HepG2 (cell line): ENCODE data around the gene RAP1A. TPM values are rescaled to one million over a fixed set of nuclear protein-coding genes. Genes with fewer than 3 reads are reported as not detected.
A peak's percentile ranks its signal among the peaks of the same experiment; 100 is the strongest.

Experiments
- DNMT3B ChIP-seq: conservative IDR thresholded peaks from 2 replicates; pipeline ENCODE4 v1.6.1; 2016; ENCODE audit warnings: missing biosample characterization, control low read depth
- HNF4G ChIP-seq, 2 experiments: sonication (generic) in 1 of 2; formaldehyde crosslinking in 1 of 2; IDR thresholded peaks; 2 replicates each; pipeline versions ENCODE4 v1.4.0 to v1.6.1; 2011 to 2020; ENCODE audit warnings: borderline replicate concordance in 2 of 2, low read depth in 2 of 2, mild to moderate bottlenecking in 2 of 2, low read length in 1 of 2, missing genetic modification reagents in 1 of 2, moderate library complexity in 1 of 2
- NCOA2 ChIP-seq: sonication (generic); formaldehyde crosslinking; IDR thresholded peaks from 2 replicates; pipeline ENCODE4 v1.8.0; 2022; ENCODE audit warnings: inconsistent platforms
- NR2F2 ChIP-seq: IDR thresholded peaks from 2 replicates; pipeline ENCODE4 v1.6.1; 2012; ENCODE audit warnings: low read depth, inconsistent platforms, borderline replicate concordance
- SYNCRIP ChIP-seq: fragments of 200-400 bp; formaldehyde crosslinking; IDR thresholded peaks from 2 replicates; pipeline ENCODE4 v1.6.1; 2018; ENCODE audit warnings: mild to moderate bottlenecking, low read depth, low read length; ENCODE audit not compliant: insufficient read depth
- TBX3 ChIP-seq: fragments of 450-650 bp; IDR thresholded peaks from 2 replicates; pipeline ENCODE4 v1.6.1; 2017; ENCODE audit warnings: antibody characterized with exemption, mild to moderate bottlenecking, inconsistent platforms, borderline replicate concordance
- ZBTB21 ChIP-seq: sonication (generic); formaldehyde crosslinking; IDR thresholded peaks from 2 replicates; pipeline ENCODE4 v1.4.0; 2020; ENCODE audit warnings: missing genetic modification reagents
- ZNF761 ChIP-seq: sonication (generic); formaldehyde crosslinking; conservative IDR thresholded peaks from 2 replicates; pipeline ENCODE4 v1.4.0; 2020; ENCODE audit warnings: mild to moderate bottlenecking, missing genetic modification reagents
- polyA plus RNA-seq, 8 experiments: library from polyadenylated mRNA; depleted of rRNA in 3 of 8; stranded (reverse) in 7 of 8; unstranded in 1 of 8; fragments of >200 nt; fragmentation: Illumina TruSeq in 4 of 8; extraction: Trizol in 4 of 8; gene quantifications; 2 replicates each; pipeline versions ENCODE4 v1.2.1 to v1.2.3, GENCODE V29; 2011 to 2016; ENCODE audit warnings: low read depth in 4 of 8, missing spikeins in 1 of 8, mixed read lengths in 1 of 8; ENCODE audit not compliant: insufficient read depth in 1 of 8
- total RNA-seq, 5 experiments: library from RNA; depleted of rRNA; stranded (reverse); fragments of >200 nt; fragmentation: Illumina TruSeq; extraction: Trizol; gene quantifications; 2 replicates each; pipeline ENCODE4 v1.2.3, GENCODE V29; 2016; ENCODE audit warnings: low read depth in 1 of 5
- TF ChIP-seq, protein P1 (sequence below): sonication (generic); formaldehyde crosslinking; IDR thresholded peaks from 2 replicates; pipeline ENCODE4 v1.4.0; 2020; ENCODE audit warnings: mild to moderate bottlenecking, missing genetic modification reagents, borderline replicate concordance
- TF ChIP-seq, protein P2 (sequence below): IDR thresholded peaks from 2 replicates; pipeline ENCODE4 v1.4.0; 2020; ENCODE audit warnings: mild to moderate bottlenecking, missing genetic modification reagents
- TF ChIP-seq, protein P3 (sequence below): sonication (generic); formaldehyde crosslinking; IDR thresholded peaks from 2 replicates; pipeline ENCODE4 v1.5.0; 2020; ENCODE audit warnings: mild to moderate bottlenecking, missing genetic modification reagents
- TF ChIP-seq, protein P4 (sequence below): IDR thresholded peaks from 2 replicates; pipeline ENCODE4 v1.6.1; 2016; ENCODE audit warnings: missing biosample characterization, missing genetic modification reagents, low read depth
- TF ChIP-seq, protein P5 (sequence below): sonication (generic); IDR thresholded peaks from 2 replicates; pipeline ENCODE4 v1.6.1; 2016; ENCODE audit warnings: low read depth, borderline replicate concordance

The RAP1A gene
- total and polyA plus RNA-seq, 2 of the 13 experiments (the other 11 are each of a cell fraction or from before 2014, with no cell fraction given), result 19.0 to 20.7 TPM

DNA sequence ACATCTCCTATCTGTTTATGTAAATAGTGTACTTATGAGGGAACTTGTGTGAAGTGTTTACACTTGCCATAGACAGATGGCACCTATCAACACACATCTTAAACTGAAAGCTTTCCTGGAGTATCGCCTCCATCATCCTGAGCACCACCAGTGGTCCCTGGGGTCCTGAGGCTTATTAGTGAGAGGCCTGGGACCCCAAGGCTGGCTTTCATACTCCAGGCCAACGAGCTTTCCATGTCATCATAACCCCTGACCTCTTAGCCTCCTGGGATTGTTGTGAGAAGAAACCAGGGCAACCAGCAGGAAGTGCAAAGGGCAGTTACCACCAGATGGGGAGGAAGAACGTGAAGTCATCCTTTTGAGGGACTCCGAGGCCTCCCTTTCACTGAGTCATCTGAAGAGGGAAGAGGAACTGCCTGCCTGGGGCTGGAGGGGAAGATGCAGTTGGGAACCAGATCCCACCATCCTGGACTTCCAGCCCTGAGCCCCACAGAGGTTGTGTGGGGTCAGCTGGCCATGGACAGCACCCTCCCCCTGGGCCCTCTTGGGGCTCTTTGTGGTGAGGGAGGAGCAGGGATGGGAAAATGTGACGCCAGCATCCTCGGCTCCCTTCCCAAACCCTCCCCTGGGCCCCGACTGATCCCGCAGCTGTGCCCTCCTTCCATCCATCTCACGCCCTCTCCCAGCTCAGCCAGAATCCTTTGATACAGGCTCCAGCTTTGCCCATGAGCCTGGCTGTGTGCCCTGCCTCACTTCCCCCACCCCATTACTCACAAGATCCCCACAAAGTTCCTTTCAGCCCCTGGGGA lies 113.8 kb downstream of the RAP1A start (continued):
- no peak for TF ChIP-seq TBX3
- peak; percentile 70; the same call in 1 of the 2 replicates for TF ChIP-seq HNF4G (IDR thresholded peaks at IDR 0.05; ENCODE audit: borderline replicate concordance, low read depth, low read length)
- TF ChIP-seq HNF4G (CRISPR knock-in tag; IDR thresholded peaks at IDR 0.05; ENCODE audit: borderline replicate concordance, low read depth), result peak; percentile 43; the same call in 1 of the 2 replicates
- TF ChIP-seq, protein P1, sequence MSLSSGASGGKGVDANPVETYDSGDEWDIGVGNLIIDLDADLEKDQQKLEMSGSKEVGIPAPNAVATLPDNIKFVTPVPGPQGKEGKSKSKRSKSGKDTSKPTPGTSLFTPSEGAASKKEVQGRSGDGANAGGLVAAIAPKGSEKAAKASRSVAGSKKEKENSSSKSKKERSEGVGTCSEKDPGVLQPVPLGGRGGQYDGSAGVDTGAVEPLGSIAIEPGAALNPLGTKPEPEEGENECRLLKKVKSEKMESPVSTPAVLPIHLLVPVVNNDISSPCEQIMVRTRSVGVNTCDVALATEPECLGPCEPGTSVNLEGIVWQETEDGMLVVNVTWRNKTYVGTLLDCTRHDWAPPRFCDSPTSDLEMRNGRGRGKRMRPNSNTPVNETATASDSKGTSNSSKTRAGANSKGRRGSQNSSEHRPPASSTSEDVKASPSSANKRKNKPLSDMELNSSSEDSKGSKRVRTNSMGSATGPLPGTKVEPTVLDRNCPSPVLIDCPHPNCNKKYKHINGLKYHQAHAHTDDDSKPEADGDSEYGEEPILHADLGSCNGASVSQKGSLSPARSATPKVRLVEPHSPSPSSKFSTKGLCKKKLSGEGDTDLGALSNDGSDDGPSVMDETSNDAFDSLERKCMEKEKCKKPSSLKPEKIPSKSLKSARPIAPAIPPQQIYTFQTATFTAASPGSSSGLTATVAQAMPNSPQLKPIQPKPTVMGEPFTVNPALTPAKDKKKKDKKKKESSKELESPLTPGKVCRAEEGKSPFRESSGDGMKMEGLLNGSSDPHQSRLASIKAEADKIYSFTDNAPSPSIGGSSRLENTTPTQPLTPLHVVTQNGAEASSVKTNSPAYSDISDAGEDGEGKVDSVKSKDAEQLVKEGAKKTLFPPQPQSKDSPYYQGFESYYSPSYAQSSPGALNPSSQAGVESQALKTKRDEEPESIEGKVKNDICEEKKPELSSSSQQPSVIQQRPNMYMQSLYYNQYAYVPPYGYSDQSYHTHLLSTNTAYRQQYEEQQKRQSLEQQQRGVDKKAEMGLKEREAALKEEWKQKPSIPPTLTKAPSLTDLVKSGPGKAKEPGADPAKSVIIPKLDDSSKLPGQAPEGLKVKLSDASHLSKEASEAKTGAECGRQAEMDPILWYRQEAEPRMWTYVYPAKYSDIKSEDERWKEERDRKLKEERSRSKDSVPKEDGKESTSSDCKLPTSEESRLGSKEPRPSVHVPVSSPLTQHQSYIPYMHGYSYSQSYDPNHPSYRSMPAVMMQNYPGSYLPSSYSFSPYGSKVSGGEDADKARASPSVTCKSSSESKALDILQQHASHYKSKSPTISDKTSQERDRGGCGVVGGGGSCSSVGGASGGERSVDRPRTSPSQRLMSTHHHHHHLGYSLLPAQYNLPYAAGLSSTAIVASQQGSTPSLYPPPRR (CRISPR knock-in tag), result 0 out of 2 replicates have a peak, but pooled peaks have one; percentile 29
- TF ChIP-seq, protein P2, sequence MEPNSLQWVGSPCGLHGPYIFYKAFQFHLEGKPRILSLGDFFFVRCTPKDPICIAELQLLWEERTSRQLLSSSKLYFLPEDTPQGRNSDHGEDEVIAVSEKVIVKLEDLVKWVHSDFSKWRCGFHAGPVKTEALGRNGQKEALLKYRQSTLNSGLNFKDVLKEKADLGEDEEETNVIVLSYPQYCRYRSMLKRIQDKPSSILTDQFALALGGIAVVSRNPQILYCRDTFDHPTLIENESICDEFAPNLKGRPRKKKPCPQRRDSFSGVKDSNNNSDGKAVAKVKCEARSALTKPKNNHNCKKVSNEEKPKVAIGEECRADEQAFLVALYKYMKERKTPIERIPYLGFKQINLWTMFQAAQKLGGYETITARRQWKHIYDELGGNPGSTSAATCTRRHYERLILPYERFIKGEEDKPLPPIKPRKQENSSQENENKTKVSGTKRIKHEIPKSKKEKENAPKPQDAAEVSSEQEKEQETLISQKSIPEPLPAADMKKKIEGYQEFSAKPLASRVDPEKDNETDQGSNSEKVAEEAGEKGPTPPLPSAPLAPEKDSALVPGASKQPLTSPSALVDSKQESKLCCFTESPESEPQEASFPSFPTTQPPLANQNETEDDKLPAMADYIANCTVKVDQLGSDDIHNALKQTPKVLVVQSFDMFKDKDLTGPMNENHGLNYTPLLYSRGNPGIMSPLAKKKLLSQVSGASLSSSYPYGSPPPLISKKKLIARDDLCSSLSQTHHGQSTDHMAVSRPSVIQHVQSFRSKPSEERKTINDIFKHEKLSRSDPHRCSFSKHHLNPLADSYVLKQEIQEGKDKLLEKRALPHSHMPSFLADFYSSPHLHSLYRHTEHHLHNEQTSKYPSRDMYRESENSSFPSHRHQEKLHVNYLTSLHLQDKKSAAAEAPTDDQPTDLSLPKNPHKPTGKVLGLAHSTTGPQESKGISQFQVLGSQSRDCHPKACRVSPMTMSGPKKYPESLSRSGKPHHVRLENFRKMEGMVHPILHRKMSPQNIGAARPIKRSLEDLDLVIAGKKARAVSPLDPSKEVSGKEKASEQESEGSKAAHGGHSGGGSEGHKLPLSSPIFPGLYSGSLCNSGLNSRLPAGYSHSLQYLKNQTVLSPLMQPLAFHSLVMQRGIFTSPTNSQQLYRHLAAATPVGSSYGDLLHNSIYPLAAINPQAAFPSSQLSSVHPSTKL, result peak; percentile 74
- TF ChIP-seq ZNF761, result no peak
- TF ChIP-seq, protein P3, sequence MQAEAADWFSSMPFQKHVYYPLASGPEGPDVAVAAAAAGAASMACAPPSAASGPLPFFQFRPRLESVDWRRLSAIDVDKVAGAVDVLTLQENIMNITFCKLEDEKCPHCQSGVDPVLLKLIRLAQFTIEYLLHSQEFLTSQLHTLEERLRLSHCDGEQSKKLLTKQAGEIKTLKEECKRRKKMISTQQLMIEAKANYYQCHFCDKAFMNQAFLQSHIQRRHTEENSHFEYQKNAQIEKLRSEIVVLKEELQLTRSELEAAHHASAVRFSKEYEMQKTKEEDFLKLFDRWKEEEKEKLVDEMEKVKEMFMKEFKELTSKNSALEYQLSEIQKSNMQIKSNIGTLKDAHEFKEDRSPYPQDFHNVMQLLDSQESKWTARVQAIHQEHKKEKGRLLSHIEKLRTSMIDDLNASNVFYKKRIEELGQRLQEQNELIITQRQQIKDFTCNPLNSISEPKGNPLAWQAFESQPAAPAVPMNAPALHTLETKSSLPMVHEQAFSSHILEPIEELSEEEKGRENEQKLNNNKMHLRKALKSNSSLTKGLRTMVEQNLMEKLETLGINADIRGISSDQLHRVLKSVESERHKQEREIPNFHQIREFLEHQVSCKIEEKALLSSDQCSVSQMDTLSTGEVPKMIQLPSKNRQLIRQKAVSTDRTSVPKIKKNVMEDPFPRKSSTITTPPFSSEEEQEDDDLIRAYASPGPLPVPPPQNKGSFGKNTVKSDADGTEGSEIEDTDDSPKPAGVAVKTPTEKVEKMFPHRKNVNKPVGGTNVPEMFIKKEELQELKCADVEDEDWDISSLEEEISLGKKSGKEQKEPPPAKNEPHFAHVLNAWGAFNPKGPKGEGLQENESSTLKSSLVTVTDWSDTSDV (CRISPR knock-in tag), result no peak
- TF ChIP-seq, protein P4, sequence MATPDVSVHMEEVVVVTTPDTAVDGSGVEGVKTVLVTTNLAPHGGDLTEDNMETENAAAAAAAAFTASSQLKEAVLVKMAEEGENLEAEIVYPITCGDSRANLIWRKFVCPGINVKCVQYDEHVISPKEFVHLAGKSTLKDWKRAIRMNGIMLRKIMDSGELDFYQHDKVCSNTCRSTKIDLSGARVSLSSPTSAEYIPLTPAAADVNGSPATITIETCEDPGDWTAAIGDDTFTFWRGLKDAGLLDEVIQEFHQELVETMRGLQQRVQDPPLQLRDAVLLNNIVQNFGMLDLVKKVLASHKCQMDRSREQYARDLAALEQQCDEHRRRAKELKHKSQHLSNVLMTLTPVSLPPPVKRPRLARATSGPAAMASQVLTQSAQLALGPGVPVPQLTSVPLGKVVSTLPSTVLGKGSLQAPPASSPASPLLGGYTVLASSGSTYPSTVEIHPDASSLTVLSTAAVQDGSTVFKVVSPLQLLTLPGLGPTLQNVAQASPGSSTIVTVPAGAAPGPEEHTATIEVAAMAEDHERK, result no peak
- no peak for TF ChIP-seq DNMT3B (CRISPR knock-in tag)
- no peak for TF ChIP-seq SYNCRIP
- TF ChIP-seq, protein P5, sequence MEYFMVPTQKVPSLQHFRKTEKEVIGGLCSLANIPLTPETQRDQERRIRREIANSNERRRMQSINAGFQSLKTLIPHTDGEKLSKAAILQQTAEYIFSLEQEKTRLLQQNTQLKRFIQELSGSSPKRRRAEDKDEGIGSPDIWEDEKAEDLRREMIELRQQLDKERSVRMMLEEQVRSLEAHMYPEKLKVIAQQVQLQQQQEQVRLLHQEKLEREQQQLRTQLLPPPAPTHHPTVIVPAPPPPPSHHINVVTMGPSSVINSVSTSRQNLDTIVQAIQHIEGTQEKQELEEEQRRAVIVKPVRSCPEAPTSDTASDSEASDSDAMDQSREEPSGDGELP, result peak; percentile 87; the same call in 1 of the 2 replicates
- peak; percentile 81 for TF ChIP-seq ZBTB21 (CRISPR knock-in tag)
- peak; percentile 83 for TF ChIP-seq NR2F2
- TF ChIP-seq NCOA2 (CRISPR knock-in tag), result peak; percentile 58; the same call in 1 of the 2 replicates
